ENCODE measurements around the gene MLN.

The MLN gene

GRCh38 chr6:33752646-33753015 is 51.2 kb downstream of the MLN start:
- DNase-seq (ENCODE audit: low read depth) = no peak

- DNase-seq (ENCODE audit: low read depth) = no peak
These were observed 51.8 kb downstream of the MLN start for GRCh38 chr6:33751771-33752645.

- DNase-seq (ENCODE audit: low read depth) = no peak
These were observed 53.4 kb downstream of the MLN start for GRCh38 chr6:33750244-33750991.

GRCh38 chr6:33749401-33749800 is 54.4 kb downstream of the MLN start:
- no peak for DNase-seq (ENCODE audit: low read depth)

GRCh38 chr6:33748841-33749240 is 55.0 kb downstream of the MLN start:
- DNase-seq (ENCODE audit: low read depth) = no peak

- no peak for DNase-seq (ENCODE audit: low read depth)
These were observed 56.0 kb downstream of the MLN start for GRCh38 chr6:33747823-33748222.

GRCh38 chr6:33746651-33747100 is 57.1 kb downstream of the MLN start, which contains the start of gene IP6K3:
IP6K3 (minus strand) TSS chr6:33746905; CDS start chr6:33735476, 11,429 bp downstream.
- DNase-seq (ENCODE audit: low read depth) = no peak

GRCh38 chr6:33746036-33746600 is 57.7 kb downstream of the MLN start:
- DNase-seq (ENCODE audit: low read depth) = no peak

- no peak for DNase-seq (ENCODE audit: low read depth)
These were observed 58.3 kb downstream of the MLN start for GRCh38 chr6:33745548-33745947.

- DNase-seq (ENCODE audit: low read depth) = no peak
These were observed 58.8 kb downstream of the MLN start for GRCh38 chr6:33744895-33745546.

Data from stimulated activated CD8-positive, alpha-beta memory T cell treated with anti-CD3 and anti-CD28 coated beads, Interleukin-12 subunit alpha, Interleukin-12 subunit beta, amount 100 ng/mL, for 4 hours (primary cell).